Measurements from ENCODE around the gene SH3RF1. TPM values are rescaled to one million over a fixed set of nuclear protein-coding genes. Genes with fewer than 3 reads are reported as not detected.

The SH3RF1 gene
- total and polyA plus RNA-seq, 2 of the 8 experiments (the other 6 are each of a cell fraction or from before 2014, with no cell fraction given), result 6.9 to 15.1 TPM

GRCh38 chr4:169231647-169232262 lies 39.0 kb downstream of the SH3RF1 start (continued):
- no peak for TF ChIP-seq SUZ12 (IDR thresholded peaks at IDR 0.05; ENCODE audit: low read length)
- TF ChIP-seq SIRT6 (IDR thresholded peaks at IDR 0.05; ENCODE audit: low read length), result no peak
- TF ChIP-seq TCF12 (IDR thresholded peaks at IDR 0.05; ENCODE audit: low read depth, low read length), result no peak
